Measurements from ENCODE around the gene ITGB7.

Gene ITGB7, protein sequence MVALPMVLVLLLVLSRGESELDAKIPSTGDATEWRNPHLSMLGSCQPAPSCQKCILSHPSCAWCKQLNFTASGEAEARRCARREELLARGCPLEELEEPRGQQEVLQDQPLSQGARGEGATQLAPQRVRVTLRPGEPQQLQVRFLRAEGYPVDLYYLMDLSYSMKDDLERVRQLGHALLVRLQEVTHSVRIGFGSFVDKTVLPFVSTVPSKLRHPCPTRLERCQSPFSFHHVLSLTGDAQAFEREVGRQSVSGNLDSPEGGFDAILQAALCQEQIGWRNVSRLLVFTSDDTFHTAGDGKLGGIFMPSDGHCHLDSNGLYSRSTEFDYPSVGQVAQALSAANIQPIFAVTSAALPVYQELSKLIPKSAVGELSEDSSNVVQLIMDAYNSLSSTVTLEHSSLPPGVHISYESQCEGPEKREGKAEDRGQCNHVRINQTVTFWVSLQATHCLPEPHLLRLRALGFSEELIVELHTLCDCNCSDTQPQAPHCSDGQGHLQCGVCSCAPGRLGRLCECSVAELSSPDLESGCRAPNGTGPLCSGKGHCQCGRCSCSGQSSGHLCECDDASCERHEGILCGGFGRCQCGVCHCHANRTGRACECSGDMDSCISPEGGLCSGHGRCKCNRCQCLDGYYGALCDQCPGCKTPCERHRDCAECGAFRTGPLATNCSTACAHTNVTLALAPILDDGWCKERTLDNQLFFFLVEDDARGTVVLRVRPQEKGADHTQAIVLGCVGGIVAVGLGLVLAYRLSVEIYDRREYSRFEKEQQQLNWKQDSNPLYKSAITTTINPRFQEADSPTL

DNA sequence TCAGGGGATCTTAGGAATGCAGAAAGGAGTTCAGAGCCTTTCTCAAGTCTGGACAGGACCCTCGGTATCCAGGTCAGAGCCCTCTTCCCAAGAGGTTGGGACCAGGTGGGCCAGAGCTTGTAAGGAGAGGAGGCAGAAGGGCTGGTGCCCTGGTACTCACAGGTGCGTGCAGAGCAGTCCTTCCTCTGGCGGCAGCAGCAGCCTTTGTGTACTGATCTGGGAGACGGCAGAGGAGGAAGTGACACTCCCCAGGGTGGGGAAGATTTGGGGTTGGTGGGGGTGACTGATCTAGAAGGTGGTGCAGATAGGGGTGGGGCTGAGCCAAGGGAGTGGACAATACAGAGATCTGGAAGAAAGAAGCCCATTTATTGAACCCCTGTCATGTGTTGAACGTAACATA lies at the start of gene ITGB7:
Gene ITGB7 (minus strand): TSS at position 210 of the 400 bp plus-strand sequence. CDS start 6,808 bp downstream, outside the sequence.
- no peak within 1 kb of the TSS for H3K4me3 ChIP-seq
- peak within 1 kb of the TSS in 1 of 2 donors; percentile 19 for H3K27ac ChIP-seq
- no peak for DNase-seq (ENCODE audit: low spot score)
- TF ChIP-seq, protein P1, sequence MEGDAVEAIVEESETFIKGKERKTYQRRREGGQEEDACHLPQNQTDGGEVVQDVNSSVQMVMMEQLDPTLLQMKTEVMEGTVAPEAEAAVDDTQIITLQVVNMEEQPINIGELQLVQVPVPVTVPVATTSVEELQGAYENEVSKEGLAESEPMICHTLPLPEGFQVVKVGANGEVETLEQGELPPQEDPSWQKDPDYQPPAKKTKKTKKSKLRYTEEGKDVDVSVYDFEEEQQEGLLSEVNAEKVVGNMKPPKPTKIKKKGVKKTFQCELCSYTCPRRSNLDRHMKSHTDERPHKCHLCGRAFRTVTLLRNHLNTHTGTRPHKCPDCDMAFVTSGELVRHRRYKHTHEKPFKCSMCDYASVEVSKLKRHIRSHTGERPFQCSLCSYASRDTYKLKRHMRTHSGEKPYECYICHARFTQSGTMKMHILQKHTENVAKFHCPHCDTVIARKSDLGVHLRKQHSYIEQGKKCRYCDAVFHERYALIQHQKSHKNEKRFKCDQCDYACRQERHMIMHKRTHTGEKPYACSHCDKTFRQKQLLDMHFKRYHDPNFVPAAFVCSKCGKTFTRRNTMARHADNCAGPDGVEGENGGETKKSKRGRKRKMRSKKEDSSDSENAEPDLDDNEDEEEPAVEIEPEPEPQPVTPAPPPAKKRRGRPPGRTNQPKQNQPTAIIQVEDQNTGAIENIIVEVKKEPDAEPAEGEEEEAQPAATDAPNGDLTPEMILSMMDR (IDR thresholded peaks at IDR 0.05), result no peak

DNA sequence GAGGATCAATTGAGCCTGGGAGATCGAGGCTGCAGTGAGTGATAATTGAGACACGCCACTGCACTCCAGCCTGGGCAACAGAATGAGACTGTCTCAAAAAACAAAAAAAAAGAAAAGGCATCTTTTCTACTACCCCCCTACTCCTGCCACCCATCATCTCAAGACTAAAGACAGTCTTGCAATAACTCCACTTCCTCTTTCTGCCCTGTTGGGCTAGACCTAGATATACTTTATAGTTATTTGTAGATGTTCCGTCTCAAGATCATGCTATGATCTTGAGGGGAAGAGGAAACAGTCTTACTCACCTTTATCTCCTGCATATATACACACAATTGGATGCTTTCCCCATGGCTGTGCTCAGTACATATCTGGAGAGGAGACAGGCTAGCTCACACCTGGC lies 48.9 kb upstream of the ITGB7 start:
- DNase-seq (ENCODE audit: low spot score), result no peak
- no peak overlapping the region for H3K27ac ChIP-seq
- no peak overlapping the region for H3K4me3 ChIP-seq
- TF ChIP-seq, protein P1 (IDR thresholded peaks at IDR 0.05), result no peak

DNA sequence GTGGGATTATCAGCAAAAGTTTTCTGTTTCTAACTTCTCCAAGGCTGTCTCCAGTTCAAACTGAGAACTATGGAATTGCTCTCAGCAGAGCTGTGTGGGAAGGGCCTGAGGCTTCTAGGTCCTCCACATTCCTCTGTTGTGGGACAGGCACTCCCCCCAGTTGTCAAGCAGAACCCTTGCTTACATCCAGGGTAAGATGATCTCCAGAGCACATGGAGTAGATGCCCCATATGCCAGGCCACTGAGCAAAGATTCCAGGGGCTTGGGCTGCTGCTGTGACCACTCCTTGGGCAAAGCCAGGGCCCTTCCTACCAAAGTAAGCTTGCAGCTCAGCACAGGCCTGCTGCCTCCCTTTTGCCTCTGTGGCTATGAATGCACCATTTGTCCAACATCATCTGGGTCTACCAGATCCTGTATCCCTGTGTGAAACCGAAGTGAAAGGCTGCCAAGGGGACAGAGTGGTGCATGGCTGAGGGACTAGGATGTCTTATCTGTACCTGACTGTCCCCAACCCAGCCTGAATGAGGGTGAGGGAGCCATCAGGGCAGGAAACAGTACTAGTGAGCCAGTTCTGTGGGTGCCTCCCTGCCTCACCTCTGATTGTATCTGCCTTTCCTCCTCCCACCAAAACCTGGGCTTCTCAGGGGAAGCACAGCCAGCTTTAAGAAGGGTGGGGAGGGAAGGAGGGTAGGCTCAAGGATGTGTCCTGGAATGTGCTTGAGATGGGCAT lies 47.9 kb upstream of the ITGB7 start:
- Histone ChIP-seq H3K27ac (no peak overlapping the region), H3K4me3 (no peak overlapping the region)
- TF ChIP-seq, protein P1 (IDR thresholded peaks at IDR 0.05), result no peak
- no peak for DNase-seq (ENCODE audit: low spot score)

DNA sequence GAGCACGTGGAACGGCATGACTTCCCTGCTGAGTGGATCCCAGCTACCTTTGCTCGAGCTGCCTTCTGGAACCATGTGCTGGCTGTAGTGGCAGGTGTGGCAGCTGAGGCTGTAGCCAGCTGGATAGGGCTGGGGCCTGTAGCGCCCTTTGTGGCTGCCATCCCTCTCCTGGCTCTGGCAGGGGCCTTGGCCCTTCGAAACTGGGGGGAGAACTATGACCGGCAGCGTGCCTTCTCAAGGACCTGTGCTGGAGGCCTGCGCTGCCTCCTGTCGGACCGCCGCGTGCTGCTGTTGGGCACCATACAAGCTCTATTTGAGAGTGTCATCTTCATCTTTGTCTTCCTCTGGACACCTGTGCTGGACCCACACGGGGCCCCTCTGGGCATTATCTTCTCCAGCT lies 46.2 kb upstream of the ITGB7 start:
- DNase-seq (ENCODE audit: low spot score), result no peak
- TF ChIP-seq, protein P1 (IDR thresholded peaks at IDR 0.05), result no peak
- peak overlapping the region; percentile 81 for H3K4me3 ChIP-seq
- H3K27ac ChIP-seq, result no peak overlapping the region

DNA sequence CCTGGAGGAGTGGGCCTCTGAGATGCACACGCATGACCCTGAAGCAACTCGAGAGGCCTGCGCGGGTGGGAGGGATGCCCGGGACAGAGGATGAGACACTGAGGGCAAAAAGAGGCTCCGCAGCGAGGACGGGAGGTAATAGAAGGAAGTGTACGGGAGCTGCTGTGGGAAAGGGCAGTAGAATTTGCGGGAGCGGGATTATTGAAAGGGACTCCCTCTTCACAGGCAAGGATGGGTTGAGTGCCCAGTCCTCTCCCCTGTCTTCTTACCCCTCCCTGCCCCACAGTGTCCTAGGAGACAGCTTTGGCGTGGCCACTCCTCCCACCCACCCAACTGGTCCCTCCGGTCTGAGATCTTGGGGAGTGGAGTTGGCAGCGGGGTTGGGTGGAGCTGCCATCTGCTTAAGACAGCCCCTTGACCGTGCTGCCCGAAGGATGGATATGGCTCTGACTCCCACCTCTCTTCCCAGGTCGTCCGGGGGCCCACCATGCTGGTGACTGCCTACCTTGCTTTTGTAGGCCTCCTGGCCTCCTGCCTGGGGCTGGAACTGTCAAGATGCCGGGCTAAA lies 45.4 kb upstream of the ITGB7 start:
- peak overlapping the region; percentile 81 for H3K4me3 ChIP-seq
- TF ChIP-seq, protein P1 (IDR thresholded peaks at IDR 0.05), result no peak
- no peak for DNase-seq (ENCODE audit: low spot score)
- H3K27ac ChIP-seq, result peak overlapping the region; percentile 79 to 92

DNA sequence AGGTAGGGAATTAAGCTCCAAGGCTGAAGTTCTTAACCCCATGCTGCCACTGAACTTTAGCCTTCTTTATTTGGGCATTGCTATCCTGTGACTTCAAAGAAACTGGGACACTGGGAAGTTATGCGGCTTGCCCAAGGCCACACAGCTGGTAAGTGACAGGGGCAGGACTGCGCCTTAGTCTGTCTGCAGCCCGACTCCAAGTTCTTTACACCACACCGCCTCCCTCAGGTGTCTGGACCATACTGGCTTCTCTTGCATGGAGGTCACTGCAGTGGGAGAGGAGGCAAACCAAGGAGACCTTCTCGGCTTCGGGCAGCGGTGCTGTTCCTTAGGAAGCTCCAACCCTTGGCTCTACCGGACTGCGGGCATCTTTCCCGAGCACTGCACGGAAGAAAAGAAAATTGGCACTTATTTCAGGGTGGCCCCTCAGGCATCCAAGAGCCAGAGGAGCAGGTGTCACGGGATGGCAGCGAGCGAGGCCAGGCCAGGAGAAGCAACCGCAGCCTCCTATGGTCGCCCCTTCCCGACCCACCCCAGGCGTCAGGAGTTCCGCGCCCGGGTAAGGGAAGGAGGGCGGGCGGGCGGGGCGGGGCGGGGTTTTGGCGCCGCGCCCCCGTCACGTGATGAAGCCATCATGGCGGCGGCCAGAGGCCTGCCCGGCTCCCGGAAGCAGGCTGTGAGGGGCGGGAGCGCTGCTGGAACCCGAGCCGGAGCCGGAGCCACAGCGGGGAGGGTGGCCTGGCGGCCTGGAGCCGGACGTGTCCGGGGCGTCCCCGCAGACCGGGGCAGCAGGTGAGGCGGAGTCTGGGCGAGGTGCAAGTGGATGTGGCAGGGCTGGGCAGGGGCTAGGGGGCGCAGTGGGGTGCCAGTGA lies 44.7 kb upstream of the ITGB7 start:
- peak; percentile 91 for DNase-seq (ENCODE audit: low spot score)
- TF ChIP-seq, protein P1 (IDR thresholded peaks at IDR 0.05), result no peak
- Histone ChIP-seq H3K27ac (peak overlapping the region; percentile 79 to 92), H3K4me3 (peak overlapping the region; percentile 81)
